Dedifferentiated amniotic fluid mesenchymal stem cell (primary cell): ENCODE measurements around the gene PTPRU.
"Not testable (repeated sequence)": the region's sequence is repeated elsewhere in the genome, so short reads cannot be mapped to it uniquely, and the experiment has no call there.

ENCODE experiments used
- DNase-seq: peaks from one replicate; pipeline ENCODE4 v3.0.0-alpha.2; 2016; ENCODE audit errors: extremely low spot score

Gene PTPRU

DNA sequence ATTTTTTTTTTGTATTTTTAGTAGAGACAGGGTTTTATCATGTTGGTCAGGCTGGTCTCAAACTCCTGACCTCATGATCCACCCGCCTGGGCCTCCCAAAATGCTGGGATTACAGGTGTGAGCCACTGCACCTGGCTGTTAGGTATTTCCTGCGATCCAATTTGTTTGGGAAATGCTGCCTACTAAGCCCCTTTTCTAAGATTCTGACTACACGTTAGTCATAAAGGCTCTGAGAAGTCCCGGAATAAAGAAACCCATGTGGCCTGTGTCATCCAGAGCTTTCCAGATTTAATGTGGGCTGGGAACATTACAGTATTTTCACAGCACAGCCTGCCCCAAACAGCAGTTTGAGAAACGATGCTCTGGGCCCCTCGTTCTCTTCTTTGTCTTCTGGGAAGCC, 14.1 kb upstream of the PTPRU start:
- DNase-seq: not testable (repeated sequence)

DNA sequence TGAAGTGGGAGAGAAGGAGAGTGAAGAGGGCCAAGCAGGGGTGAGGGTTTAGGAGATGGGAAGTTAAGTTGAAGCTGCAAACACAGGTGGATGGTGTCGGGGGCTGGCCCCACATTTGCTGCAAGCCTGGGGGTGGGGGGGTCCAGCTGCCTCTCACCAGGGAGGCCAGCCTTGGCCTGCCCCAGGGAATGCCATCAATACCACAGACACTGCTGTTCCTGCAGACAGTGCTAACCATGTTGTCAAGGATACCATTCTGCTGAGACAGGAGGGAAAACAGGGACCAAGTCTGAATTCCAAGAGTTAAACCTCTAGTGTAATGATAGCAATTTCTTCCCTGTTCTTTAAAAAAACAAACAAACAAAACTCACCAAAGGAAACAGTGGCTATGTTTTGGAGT, 13.6 kb upstream of the PTPRU start:
- no peak for DNase-seq

DNA sequence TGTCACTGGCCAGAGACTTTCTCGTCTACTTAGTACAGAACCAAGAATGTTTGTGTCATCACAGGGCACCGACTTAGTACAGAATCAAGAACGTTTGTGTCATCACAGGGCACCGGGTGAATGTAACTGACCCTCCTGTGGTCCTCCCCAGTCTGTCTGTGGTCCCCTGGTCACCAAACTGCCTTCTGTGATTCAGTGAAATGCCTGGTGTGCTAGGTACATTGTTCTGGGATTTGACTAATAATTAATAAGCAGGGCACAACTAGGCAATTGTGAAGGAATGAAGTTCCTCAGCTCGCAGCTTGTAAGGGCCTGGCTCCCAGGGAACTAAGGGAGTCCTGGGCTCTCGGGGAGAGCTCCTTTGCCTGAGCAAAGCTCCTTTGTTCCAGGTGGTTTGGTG, 12.8 kb upstream of the PTPRU start:
- DNase-seq: no peak

DNA sequence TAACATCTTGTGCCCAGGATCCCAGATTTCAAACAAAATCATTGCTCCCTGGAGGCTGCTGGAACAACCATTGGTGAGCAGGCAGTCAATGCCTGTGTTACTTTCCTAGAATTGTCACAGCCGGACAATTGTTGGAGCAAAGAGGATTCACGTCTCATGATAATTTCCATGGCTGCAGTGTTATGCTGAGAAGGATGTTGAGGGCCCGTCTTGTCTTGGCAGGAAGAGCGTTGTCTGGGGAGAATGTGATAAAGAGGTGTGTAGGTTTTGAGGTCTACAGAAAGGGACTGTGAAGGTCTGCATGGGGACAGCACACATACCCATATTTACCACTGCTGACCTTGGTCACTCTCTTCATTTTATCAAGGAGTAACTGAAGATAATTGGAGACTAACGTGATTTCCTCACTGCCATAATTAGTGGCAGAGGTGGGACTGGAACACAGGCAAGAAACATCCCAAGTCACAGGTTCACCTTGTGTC, 11.9 kb upstream of the PTPRU start:
- DNase-seq: no peak

DNA sequence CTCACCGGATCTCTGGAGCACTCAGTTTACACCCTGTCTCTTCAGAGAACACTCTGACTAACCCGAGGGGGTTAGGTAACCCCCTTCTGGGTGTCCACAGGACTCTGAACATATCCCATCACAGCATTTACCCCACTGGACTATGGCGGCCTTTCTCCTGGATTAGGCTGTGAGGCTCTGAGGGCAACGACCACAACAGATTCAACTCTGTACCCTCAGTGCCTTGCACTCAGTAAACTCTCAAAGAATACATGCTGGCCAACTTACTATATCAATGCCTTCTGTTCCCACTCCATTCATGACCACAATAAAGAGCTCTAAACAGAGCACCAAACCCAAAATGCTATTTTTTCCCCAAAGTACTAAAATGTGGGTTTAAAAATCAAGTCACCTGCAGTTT, 11.0 kb upstream of the PTPRU start:
- no peak for DNase-seq

DNA sequence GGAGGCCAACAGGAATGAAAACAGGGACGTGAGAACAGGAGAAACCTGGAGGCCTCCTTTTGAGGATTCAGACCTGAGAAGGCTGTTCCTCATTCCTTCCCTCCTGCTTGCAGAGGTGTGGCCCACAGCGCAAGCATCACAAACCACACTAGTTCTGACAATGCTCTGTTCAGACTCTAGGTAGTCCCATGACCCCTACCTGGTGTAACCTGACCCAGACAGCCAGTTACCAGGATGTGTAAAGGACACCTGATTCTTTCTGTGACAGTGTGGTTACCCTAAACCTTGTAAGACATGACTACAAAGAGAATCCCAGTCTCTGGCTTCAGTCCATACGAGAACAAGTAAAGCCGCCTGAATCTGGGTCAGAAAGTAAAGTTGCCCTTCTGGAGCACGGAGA, 8.8 kb upstream of the PTPRU start:
- DNase-seq: no peak

DNA sequence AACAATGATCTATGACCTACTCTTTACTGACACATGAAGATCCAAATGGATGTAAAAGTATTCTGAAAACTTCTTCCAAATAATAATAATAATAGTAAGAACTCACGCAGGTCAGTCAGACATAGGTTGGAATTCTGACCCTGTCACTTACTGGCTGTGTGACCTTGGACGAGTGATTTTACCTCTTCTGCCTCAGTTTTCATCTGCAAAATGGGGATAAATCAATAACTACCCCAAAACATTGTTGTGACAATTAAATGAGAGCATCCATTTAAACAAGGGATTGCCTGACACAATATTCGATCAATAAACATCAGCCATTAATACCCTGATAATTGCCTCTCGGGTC, 6.1 kb upstream of the PTPRU start:
- no peak for DNase-seq

DNA sequence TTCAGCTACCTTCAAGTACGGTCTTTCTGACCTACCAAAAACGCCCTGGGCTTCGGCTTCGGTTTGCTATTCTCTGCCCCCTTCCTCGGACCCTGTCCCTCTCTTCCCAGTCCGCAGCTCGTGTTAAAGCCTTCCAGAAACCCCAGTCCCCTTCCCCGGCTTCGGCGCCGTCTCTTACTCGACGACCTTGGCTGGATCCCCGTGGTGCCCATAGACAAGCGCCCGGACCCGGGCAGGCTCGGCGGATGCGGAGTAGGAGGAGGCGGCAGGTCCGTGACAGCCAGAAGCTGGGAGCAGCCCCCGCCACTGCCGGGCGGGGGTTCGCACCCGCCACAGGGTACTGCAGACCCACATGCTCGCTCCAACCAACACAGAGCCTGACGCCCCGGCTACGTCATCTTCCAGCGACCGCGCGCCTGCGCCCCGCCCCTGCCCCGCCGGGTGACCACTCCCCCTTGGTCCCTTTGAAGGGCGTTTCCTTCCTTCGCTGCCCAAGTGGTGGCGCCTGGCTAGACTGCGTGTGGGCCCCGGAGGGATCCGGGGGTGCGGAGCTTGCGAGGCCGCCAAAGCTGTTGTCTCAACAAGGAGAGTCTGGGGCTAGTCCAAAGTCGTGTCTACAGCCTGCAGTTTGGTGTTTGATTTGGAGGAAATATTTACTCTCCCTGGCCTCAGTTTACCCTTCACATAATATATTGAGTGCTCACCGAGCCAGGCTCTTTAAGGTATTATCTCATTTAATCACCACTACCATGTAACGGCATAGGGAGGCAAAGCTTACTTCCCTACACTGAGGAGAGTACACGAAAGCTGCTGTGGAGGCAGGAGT, 5.6 kb upstream of the PTPRU start, which contains the start of gene MECR:
Gene MECR (minus strand): TSS at position 382 of the 826 bp plus-strand sequence. CDS start 28 bp downstream, at position 354.
- DNase-seq: peak; percentile 88

DNA sequence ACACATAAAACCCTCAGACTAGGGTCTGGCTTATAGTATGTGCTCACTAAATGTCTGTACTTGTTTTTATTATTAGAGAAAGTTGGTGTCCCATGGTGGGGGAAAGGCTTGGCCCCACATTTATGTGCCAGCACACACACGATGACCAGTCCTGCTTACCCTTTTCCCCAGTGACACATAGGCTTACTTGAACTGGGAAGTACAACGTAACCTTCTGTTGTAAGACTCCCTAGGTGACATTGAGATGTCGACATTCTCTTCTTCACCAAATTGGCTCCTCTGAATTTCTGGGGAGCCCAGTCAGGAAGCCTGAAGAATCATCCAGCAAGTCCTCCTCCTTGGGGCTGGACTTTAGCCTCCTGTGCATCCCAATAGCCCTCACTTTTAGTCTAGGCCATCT, 3.9 kb upstream of the PTPRU start:
- DNase-seq: no peak

DNA sequence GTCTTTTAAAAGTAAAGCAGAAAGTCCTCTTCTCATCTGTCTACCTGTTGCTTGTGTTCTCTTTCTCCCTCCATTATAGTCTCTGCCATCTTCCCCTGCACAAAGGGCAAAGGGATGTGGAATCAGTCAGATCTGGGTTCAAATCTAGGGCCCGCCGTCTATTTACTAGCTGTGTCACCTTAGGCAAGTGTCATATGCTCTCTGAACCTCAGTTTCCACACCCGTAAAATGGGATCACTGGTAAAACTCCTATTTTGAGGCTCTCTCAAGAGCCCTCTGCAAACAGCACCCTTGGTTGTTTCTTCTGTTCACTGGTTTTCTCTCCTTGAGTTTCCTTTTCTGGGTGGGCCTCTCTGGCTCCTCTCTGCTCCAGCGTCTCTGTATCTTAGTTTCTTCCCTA, 2.6 kb upstream of the PTPRU start:
- no peak for DNase-seq

DNA sequence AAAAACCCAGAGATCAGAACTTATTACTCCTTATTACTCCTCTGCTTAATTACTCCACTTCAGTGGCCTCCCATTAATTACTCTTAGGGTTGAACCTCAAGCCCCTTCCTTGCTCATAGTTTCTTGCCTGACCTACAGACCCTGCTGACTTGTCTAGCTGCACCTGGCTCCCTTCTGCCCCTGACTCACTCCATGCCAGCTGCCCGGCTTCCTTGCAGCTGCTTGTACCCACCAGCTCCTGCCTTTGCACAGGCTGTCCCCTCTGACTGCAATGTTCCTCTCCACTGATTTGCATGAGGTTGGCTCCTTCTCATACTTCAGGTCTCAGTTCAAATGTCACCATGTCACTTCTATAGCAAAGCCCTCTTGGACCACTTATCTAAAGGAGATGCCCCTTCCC, 1.9 kb upstream of the PTPRU start:
- no peak for DNase-seq

DNA sequence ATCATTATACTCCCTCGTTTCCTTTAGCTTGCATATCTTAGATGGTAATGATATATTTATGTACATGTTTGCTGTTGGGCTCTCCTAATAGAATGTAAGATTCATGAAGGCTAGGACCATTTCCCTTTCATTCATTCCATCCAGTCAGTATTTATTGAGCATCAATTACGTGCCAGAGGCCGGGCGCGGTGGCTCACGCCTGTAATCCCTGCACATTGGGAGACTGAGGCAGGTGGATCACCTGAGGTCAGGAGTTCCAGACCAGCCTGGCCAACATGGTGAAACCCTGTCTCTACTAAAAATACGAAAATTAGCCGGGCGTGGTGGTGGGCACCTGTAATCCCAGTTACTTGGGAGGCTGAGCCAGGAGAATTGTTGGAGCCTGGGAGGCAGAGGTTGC, 1.4 kb upstream of the PTPRU start:
- DNase-seq: not testable (repeated sequence)

DNA sequence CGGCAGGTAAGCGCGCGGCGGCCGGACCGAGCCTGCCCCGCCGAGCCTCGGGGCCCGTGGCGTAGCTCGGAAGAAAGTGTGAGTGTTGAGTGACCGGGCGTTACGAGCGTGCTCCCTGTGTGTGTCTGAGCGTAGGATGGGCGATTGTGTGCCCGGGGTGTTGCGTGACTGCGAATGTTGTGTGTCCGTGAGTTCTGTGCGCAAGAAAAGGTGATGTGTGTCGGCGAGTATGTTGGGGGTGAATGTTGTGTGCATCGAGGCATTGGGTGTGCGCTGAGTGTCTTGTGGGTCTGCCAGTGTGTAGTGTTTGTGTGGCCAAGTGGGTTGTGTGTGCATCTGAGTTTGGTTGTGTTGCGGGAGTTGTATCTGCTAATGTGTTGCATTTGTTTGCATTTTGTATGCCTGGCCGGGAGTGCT, 398 bp downstream of the PTPRU start:
- no peak for DNase-seq

DNA sequence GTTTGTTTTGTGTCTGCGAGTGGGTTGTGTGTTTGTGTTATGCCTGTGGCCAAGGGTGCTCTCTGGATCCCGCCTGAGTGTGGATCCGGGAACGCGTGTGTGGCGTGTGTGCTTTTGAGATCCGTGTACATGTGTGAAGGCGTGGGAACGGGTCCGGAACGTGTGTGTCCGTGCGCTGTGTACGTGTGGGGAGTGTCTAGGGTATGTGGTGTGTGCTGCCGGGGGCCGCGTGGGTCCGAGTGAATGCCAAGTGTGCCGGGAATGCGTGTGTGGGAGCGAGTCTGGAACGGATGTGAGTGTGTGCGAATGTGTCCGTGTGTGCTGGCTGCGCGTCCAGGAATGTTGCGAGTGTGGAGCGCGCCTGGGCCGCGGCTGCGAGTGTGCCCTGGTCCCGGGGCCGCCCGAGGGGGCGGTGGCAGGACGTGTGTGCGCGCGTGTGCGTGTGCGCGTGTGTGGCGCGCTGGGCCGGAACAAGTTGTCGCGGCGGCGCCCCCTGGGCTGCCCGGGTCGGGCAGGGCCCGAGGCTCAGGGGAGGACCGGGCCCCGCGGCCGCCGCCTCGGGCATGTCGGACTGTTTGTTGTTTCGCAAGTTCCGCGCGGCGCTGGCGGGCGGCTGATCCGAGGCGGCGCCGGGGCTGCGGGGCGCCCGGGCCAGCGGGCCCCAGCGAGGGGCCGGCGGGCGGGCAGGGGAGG, 953 bp downstream of the PTPRU start:
- DNase-seq: peak; percentile 18

DNA sequence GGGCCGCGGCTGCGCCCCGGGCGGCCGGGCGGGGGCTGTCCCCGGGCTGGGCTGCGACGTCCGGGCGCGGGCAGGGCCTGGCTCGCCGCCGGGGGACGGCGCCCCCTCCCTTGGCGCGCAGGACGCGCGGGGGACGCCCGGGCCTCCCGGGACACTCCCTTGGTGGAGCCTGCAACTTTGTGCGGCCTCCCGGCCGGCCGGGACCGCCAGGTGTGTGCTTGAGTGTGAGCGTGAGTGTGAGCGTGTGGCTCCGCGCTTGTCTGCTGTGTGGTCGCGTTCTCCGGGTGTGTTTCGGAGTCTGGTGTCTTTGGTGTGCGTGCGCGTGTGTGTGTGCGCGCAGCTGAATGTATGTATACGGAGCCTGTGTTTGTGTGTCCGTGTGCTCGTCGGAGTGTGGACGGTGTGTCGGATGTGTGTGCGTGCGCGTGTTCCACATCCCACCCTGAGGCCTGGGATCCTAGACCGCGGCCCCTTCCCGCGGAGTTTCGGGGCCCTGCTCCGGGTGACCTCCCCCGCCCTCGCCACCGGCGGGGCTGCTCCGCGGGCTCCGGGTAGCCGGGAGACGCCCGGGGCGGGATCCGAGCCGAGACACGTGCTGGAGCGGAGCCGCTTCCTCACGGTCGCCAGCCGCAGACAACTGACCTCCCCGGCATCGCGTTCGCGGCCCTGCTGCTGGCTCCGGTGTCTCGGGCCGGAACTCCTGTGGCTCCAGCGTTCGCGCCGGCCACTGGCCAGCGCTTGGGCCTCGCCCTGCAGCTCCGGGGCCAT, 1.7 kb downstream of the PTPRU start:
- DNase-seq: no peak

DNA sequence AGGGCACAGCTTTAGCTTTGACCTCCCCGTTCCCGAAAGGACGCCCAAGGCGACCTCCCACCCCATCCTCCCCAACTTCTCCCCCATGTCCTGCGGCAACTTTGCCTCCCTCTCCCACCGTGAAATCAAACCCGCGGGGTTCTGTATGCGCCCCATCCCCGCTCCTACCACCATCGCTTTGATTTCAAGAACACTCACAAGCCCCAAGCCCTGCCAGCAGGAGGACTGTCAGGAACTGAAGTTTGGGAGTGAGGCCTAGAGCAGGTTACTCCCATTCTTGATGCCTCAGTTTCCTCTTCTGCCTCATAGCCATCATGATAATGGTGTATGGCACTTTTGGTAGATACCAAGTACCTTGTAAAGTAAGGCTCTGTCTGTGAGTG, 2.3 kb downstream of the PTPRU start:
- DNase-seq: no peak

DNA sequence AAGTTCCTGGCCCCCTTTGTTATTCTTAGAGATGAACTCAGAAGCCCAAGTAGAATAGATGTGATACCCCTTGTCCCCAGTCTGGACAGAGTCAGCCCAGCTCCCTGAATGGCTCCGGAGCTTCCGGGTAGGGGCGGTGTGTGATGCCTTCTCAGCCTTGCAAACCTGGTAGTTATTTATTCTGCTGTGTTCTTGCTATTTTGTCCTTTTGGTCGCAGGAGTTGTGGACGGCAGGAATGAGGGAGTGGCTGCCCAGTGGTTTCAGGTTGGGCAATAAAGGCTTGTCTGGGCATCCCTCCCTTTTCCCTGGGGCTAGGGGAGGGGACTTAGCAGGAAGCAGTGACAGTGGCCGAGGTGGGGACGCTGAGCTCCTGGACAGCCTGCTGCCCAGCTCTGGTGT, 2.8 kb downstream of the PTPRU start:
- no peak for DNase-seq

DNA sequence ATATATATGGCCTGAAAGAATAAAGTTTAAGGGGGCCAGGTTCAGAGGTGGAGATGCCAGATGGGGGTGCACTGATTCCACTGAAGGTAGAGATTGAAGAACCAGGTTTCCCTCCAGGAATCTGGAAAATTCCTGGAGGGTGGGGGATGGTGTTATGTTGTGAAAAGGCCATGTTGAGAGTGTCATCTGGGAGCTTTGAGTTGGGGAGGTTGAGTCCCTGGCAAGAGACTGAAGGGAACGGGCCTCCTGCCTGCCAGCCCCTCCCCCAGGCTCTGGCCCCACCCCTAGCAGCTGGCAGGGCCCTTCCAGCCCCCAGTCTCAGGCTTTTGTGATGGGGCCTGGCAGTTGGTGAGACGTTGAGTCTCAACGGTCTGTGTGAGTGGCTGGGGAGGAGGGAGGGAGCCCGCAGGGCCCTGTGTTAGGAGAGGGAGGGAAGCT, 4.1 kb downstream of the PTPRU start:
- no peak for DNase-seq

DNA sequence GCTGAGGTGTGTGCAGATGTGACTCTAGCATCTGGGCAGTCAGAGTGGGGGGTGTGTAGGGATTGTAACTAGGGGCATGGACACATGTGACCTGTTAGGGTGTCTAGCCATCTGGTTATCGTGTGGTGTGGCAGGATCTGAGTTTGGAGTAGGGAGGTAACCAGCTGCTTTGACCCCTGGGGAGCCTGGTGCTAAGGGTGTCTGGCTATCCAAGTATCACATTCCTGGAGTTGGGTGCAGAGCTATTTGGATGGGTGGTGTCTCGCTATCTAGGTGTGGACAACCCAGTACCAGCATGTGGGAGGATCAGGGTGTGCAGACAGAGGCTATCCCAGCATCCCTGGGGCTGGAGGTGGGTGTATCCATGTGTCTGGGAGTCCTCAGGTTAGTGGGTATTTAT, 4.7 kb downstream of the PTPRU start:
- no peak for DNase-seq

DNA sequence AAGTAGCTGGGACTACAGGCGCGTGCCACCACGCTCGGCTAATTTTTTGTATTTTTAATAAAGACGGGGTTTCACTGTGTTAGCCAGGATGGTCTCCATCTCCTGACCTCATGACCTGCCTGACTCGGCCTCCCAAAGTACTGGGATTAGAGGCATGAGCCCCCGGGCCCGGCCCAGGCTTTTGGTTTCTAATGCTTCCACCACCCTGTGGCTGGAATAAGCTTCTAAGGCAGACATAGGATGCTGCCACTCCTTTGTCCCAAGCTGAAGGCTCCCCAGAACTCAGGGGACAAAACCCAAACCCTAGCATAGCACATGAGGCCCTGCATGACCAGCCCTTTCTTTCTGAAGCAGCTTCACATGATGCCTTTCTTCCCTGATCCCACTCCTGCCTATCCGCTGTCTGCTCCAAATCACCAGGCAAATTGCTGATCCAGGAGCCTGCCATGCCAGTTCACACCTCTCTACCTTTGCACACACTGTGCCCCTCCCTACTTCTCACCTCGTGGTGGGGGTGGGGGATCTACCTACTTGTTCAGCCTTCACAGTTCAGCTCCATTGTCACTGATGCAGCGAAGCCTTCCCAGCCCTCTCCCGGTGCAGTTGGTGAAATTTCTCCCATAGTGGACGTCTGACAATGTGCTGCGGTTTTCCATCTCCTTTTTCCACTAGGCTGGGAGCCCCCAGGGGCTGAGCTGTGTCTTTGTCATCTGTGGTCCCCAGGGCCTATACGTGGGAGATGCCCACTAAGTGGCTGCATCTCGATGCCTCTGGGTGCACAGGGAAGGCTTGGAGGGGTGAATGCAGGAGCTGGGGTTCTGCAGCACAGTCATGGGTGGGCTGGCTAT, 6.9 kb downstream of the PTPRU start:
- no peak for DNase-seq

DNA sequence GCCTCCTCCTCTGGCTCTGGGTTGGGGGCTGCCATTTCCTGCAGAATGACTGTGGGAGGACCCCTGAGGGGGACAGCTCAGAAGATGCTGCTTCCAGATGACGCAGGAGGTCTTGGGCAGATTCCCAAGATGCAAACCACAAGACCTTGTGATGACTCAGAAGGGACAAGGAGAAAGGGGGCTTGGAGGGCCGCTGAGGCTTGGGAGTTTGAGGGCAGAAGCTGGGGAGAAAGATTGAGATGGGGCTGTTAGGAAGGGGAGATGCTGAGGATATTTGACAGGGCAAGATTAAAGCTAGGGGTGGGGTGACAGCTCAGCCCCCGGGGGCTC, 7.5 kb downstream of the PTPRU start:
- DNase-seq: peak; percentile 35

DNA sequence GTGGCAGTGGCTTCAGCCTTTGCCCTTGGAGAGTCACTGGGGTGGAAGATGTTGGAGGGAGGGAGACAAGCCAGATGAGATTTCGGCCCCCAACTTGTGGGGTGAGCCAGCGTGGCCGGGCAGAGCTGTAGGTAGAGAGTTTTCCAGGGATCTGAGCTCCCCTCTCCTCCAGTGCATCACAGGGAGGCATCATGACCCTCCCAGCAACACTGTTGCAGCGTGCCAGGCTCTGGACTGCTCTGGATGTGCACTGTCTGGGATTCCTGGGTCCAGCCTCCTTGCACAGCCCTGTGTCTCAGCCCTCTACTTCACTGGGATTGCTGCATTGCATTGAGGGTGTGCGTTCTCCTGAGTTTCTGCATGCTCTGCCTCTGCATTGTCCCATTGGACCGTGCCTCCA, 8.9 kb downstream of the PTPRU start:
- no peak for DNase-seq
